HG02970 (cell line): ENCODE results near the gene PEPD.

Experiments used
- ATAC-seq: cut with Tn5 transposase; IDR thresholded peaks from one replicate; pipeline ENCODE4 v1.9.1; 2021; ENCODE audit warnings: mild to moderate bottlenecking, moderate library complexity, moderate number of reproducible peaks; ENCODE audit not compliant: unreplicated experiment, low FRiP score

The PEPD gene

DNA sequence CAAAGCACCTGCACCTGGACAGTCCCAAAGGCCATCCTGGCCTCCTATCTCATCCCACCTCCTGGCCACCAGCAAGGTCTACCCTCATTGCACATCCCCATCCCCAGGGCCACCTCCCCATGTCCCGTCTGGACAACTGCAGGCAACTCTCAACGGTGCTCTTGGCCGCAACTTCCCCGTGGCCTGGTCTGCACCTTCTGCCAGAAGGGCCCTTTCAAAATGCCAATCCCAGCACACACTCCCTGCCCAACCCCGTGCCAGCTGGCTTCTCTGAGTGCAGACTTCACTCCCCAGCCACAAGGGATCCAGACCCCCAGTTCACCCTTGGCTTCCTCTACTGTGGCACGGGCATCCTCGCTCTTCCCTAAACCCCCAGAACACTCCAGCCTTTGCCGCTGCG lies 8.2 kb downstream of the PEPD start:
- ATAC-seq = no peak

DNA sequence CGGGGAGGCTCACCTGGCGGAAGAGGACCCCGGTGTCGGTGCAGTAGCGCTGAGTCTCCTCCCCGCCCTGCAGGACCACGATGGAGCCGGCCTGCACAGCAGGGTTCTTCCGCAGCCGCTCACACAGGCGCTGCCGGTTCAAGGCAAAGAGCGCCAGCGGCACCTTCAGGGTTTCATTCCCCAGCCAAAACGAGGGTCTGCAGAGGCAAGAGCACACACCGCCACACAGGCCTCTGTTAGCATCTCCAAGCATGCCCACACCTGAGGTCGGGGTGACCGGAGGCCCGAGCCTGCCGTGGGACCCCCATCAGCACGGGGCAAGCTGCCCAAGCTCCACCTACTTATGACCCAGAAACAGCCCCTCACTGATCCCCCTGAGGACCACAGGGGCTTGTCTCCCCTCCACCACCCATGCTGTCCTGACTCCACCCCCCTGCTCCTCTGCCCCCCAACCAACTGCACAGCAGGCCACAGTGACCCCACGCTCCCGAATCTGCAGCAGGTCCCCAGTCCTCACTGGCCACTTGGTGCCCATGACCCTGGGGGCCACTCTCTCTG lies 8.9 kb downstream of the PEPD start:
- no peak for ATAC-seq

DNA sequence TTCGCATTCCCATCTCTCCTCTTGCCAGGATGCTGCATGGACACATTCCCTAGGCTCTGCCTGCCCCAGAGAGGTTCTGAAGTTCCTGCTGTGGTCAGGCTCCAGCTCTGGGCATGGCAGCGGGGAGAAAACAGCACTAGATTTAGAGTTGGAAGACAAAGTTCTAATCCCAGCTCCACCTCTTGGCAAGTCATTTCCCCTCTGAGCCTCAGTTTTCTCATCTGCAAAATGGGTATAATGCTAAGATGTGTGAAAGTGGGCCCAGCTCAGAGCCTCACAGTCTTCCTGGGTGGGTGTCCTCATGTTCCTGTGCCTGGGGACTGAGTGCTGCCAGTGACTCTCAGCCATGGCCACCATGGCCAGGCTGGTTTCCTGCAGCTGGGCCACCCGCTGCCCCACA lies 9.6 kb downstream of the PEPD start:
- no peak for ATAC-seq

DNA sequence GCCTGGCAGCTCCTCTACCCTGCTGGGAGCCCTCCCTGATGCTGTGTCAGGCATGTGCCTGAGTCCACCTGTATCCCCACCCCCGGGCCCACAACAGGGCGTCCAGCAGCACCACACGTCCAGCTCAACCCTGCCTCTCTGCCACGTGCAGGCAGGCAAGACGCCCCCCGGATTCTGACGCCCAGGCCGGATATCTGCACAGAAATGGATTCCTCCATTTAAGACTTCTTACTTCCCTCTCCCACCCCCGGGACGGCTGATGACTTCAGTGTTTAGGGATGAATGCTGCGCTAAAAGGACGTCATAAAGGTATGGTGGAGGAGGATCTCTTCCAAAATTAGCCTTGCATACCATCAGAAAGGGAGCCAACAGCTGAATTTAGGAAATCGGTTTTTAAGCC lies 10.2 kb downstream of the PEPD start:
- ATAC-seq = no peak

- no peak for ATAC-seq
Observed at GRCh38 chr19:33510462-33511194, 11.0 kb downstream of the PEPD start.

GRCh38 chr19:33509774-33510173 lies 11.8 kb downstream of the PEPD start:
- no peak for ATAC-seq

- ATAC-seq = no peak
Observed at GRCh38 chr19:33508941-33509614, 12.5 kb downstream of the PEPD start.

- no peak for ATAC-seq
Observed at GRCh38 chr19:33508431-33508830, 13.2 kb downstream of the PEPD start.

DNA sequence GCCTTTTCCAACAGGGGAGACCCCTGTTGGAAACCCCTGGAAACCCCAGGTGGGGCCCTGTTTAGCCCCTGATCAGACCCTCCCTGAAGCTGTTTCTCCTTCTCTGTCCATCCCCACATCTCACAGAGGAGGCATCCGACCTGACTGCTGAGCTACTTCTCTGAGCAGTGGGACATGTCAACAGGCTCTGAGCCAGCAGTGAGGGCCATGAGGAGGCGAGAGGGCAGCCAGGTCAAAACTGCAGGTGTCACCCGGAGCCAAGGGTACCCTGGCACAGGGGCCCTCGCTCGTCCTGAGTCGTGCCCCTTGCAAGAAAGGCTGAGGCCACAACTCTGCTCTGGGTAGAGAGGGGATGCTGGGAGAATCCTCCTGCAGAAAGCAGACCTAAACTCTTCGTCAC lies 13.6 kb downstream of the PEPD start:
- no peak for ATAC-seq

DNA sequence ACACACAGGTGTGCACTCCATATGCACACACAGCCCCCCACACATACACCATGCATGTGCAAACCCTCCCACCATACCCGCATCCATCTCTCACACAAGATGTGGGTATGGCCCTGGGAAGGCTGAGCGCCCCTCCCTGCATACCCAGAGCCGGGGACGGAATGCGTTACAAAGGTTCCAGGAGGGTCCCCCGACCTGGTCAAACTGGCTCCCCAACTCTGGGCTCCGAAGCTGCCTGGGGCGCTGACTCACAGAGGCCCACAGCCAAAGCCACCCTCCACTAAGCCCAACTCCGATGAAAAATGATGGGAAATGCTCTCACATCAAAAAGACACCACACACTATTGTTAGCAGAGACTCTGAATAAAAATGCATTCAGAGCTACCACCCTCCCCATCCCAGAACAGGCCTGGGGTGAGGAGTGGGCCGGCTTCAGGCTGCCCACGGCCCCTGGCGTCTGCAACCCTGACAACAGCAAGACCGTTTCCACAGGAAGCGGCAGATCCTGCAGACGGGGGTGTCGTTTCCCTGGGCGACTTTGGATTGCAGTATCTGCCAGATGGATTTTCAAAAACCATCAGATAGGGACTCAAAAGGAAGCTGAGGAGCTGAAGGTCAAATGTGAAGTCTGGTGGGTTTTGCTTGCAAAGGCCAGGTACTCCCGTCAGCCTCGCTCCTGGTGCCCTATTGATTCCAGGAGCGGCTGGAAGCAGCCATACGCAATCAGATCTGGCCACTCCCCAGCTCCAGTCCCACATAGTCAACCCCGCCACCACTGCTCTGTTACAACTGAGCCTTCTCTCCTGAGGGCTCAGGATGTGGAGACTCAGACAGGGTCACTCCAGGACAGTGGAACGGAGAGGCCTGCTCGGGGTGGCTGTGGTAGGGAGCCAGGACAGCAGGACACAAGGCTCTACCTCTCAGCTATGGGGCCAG lies 14.3 kb downstream of the PEPD start:
- no peak for ATAC-seq

GRCh38 chr19:33506498-33506897 lies 15.1 kb downstream of the PEPD start:
- no peak for ATAC-seq

DNA sequence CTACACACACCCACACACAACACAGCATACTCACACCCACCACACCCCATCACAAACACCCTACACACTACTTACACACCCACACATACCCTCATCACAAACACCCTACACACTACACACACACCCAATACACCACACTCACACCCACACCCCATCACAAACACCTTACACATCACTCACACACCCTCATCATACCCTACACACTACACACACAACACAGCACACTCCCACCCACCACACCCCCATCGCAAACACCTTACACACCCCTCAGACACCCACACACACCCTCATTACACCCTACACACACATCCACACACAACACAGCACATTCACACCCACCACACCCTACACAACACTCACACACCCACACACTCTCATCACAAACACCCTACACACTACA lies 15.8 kb downstream of the PEPD start:
- no peak for ATAC-seq

DNA sequence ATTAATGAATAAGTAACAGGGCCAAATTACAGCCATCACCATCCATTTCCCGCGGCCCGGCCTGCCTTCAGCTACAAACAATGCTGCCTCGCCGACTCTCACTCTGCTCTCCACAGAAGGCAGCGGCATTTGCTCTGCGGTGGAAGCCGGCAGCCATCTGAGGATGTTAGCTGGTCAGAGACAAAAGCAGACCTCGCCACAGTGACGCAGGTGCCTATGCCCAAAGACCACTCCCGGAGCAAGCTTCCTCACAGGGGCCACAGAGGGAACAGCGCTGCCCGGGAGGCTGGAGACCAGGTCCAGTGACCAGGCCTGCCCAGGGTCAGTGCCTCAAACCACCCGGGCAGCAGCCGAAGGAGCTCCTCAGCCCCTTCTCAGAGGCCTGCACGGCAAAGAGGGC lies 16.4 kb downstream of the PEPD start:
- no peak for ATAC-seq

GRCh38 chr19:33504058-33504444 lies 17.5 kb downstream of the PEPD start:
- ATAC-seq = no peak

DNA sequence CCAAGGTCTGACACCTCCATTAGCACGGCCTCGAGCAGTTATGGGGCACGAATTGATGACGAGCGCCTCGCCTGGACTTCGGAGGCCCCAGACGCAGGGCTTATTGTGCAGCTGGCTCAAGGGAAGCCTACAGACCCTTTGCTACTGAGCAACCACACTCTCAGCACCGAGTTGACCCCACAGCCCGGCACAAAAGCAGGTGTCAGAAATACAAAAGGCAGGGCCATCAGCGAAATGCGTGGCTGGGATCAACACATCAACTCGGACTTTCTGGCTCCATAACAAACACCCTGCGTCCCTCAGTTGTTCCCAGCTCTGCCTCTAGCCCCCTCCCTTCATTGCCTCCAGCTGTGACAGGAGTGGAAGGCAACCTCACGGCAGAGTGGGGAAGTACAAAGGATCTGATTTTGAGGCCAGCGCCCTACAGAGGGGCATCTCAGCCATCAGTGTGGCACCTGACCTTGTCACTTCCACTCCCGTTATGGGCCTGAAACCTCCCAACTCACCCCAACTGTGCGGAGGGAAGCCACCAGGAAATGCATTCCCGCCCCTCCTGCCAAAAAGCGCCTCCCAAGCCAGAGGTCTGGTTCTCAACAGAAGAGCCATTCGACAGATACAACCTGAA lies 18.0 kb downstream of the PEPD start:
- ATAC-seq = no peak

GRCh38 chr19:33503030-33503429 lies 18.6 kb downstream of the PEPD start:
- ATAC-seq = no peak

DNA sequence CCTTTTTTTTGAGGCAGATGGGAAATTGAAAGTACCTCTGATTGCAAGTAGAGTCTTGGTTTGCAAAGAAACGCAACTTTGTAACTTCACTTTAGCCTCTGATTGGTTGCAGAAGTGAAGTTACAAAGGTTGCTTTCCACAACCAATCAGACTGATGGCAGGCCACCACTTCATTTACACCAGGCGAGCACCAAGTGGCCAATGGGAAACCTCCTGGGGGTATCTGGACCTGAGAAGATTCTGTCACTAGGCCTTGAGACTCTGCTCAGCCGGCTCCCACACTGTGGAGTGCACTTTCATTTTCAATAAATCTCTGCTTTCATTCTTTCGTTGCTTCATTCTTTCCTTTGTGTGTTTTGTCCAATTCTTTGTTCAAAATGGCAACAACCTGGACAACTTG lies 19.1 kb downstream of the PEPD start:
- ATAC-seq = no peak

- no peak for ATAC-seq
Observed at GRCh38 chr19:33501693-33502356, 19.8 kb downstream of the PEPD start.

- ATAC-seq = no peak
Observed at GRCh38 chr19:33500991-33501390, 20.6 kb downstream of the PEPD start.

DNA sequence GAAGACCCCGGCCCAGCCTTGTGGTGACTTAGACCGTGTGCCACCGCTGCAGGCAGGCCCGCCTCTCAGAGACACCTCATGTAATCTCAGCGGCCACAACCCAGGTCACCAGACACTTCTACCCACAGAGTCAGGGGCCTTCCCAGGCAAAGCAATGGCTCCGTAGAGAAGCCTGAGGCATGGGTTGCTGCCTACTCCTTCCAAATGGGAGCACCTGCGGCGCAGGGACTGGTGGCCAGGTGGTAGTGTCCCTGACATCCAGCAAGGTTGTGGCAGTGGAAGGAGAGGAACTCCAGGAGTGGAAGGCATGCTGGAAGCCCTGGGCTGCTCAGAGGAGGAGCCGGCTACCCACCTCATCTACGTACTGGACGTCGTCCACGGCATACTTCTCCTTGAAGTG lies 21.0 kb downstream of the PEPD start:
- ATAC-seq = no peak
